HEK293T (cell line): Measurements from ENCODE around the gene RBCK1.
"Not testable (repeated sequence)": the region's sequence is repeated elsewhere in the genome, so short reads cannot be mapped to it uniquely, and the experiment has no call there.

ENCODE experiments used
- CTCF ChIA-PET: fragments of 350-600 bp; formaldehyde crosslinking; extraction: SDS; loops from one replicate; lab custom pipeline; 2021; ENCODE audit warnings: antibody characterized with exemption, inconsistent platforms; lab: Yijun Ruan, JAX
- POLR2A ChIA-PET: fragments of 350-600 bp; formaldehyde crosslinking; extraction: SDS; loops from one replicate; lab custom pipeline; 2020; ENCODE audit warnings: antibody characterized with exemption, inconsistent platforms; lab: Yijun Ruan, JAX
- DNase-seq: peaks from one replicate; pipeline ENCODE4 v3.0.0; 2012; ENCODE audit warnings: mixed read lengths; ENCODE audit errors: extremely low spot score
- ARNT ChIP-seq: fragments of 450-650 bp; IDR thresholded peaks from 2 replicates; pipeline ENCODE4 v1.6.1; 2017; ENCODE audit warnings: mild to moderate bottlenecking
- BHLHE40 ChIP-seq: fragments of 450-650 bp; IDR thresholded peaks from 2 replicates; pipeline ENCODE4 v1.6.1; 2016; ENCODE audit warnings: mild to moderate bottlenecking, moderate library complexity, borderline replicate concordance
- CTBP1 ChIP-seq: fragments of 450-650 bp; IDR thresholded peaks from 2 replicates; pipeline ENCODE4 v1.6.1; 2016; ENCODE audit warnings: borderline replicate concordance
- ELF4 ChIP-seq: fragments of 450-650 bp; IDR thresholded peaks from 2 replicates; pipeline ENCODE4 v1.6.1; 2017; ENCODE audit warnings: antibody characterized with exemption
- FOXA1 ChIP-seq: fragments of 450-650 bp; IDR thresholded peaks from 2 replicates; pipeline ENCODE4 v1.6.1; 2016; ENCODE audit warnings: mild to moderate bottlenecking
- FOXK2 ChIP-seq: fragments of 450-650 bp; IDR thresholded peaks from 2 replicates; pipeline ENCODE4 v1.6.1; 2016; ENCODE audit warnings: mild to moderate bottlenecking
- FOXM1 ChIP-seq: fragments of 450-650 bp; IDR thresholded peaks from 2 replicates; pipeline ENCODE4 v1.6.1; 2017; ENCODE audit warnings: mild to moderate bottlenecking, borderline replicate concordance
- HDGF ChIP-seq: fragments of 450-650 bp; IDR thresholded peaks from 2 replicates; pipeline ENCODE4 v1.6.1; 2017; ENCODE audit warnings: antibody characterized with exemption, borderline replicate concordance
- L3MBTL2 ChIP-seq: fragments of 450-650 bp; conservative IDR thresholded peaks from 2 replicates; pipeline ENCODE4 v1.6.1; 2016; ENCODE audit warnings: mild to moderate bottlenecking
- LEF1 ChIP-seq: fragments of 450-650 bp; IDR thresholded peaks from 2 replicates; pipeline ENCODE4 v1.6.1; 2017; ENCODE audit warnings: mild to moderate bottlenecking, borderline replicate concordance
- NFRKB ChIP-seq: fragments of 450-650 bp; IDR thresholded peaks from 2 replicates; pipeline ENCODE4 v1.6.1; 2016; ENCODE audit warnings: mild to moderate bottlenecking, moderate library complexity
- PKNOX1 ChIP-seq: fragments of 450-650 bp; IDR thresholded peaks from 2 replicates; pipeline ENCODE4 v1.6.1; 2016
- SP1 ChIP-seq: fragments of 450-650 bp; IDR thresholded peaks from 2 replicates; pipeline ENCODE4 v1.6.1; 2017
- SUZ12 ChIP-seq: fragments of 450-650 bp; IDR thresholded peaks from 2 replicates; pipeline ENCODE4 v1.6.1; 2016; ENCODE audit warnings: mild to moderate bottlenecking
- TARDBP ChIP-seq: fragments of 450-650 bp; IDR thresholded peaks from 2 replicates; pipeline ENCODE4 v1.6.1; 2016
- ZNF384 ChIP-seq: fragments of 450-650 bp; IDR thresholded peaks from 2 replicates; pipeline ENCODE4 v1.6.1; 2016

Gene RBCK1

GRCh38 chr20:445514-446336 is 37.6 kb downstream of the RBCK1 start:
- TF ChIP-seq FOXK2 (no peak), PKNOX1 (no peak), FOXA1 (no peak), ARNT (no peak), LEF1 (no peak), NFRKB (no peak), L3MBTL2 (no peak), ZNF384 (no peak)
- no peak for DNase-seq
- CTCF ChIA-PET = interaction anchor here (0.7 kb wide), 1 partner anchor 30 kb away, joined by 3 read pairs; no protein-coding TSS in a partner anchor
- POLR2A ChIA-PET = interaction anchor here (0.8 to 1.0 kb wide), 2 partner anchors 9 to 38 kb away, joined by 3 read pairs; no protein-coding TSS in a partner anchor

- POLR2A ChIA-PET, CTCF ChIA-PET, DNase-seq: not testable (repeated sequence)
Measured at GRCh38 chr20:452021-452420, 43.9 kb downstream of the RBCK1 start.

GRCh38 chr20:454951-455350 is 46.9 kb downstream of the RBCK1 start:
- TF ChIP-seq HDGF = no peak
- no peak for TF ChIP-seq CTBP1
- TF ChIP-seq BHLHE40 = no peak
- no peak for TF ChIP-seq FOXM1
- no peak for TF ChIP-seq SUZ12
- TF ChIP-seq ARNT = no peak
- TF ChIP-seq PKNOX1 = no peak
- no peak for DNase-seq
- CTCF ChIA-PET = no interaction called here
- POLR2A ChIA-PET = no interaction called here

- DNase-seq = no peak
- CTCF ChIA-PET = interaction anchor here (0.6 kb wide), 1 partner anchor 134 kb away, joined by 3 read pairs; no protein-coding TSS in a partner anchor
- no peak for TF ChIP-seq BHLHE40
- TF ChIP-seq SUZ12 = no peak
- TF ChIP-seq L3MBTL2 = no peak
- no peak for TF ChIP-seq PKNOX1
- TF ChIP-seq ZNF384 = no peak
- no peak for TF ChIP-seq SP1
- no peak for TF ChIP-seq TARDBP
- TF ChIP-seq HDGF = no peak
- TF ChIP-seq LEF1 = no peak
- no peak for TF ChIP-seq FOXA1
- TF ChIP-seq ARNT = no peak
- POLR2A ChIA-PET = no interaction called here
Measured at GRCh38 chr20:458776-459175, 50.7 kb downstream of the RBCK1 start.

GRCh38 chr20:460180-460579 is 52.1 kb downstream of the RBCK1 start:
- no peak for DNase-seq
- POLR2A ChIA-PET = no interaction called here
- TF ChIP-seq CTBP1 (no peak), ARNT (no peak), FOXA1 (no peak), L3MBTL2 (no peak), HDGF (no peak), BHLHE40 (no peak), NFRKB (no peak), FOXM1 (no peak), SP1 (no peak), FOXK2 (no peak), PKNOX1 (no peak), TARDBP (no peak), LEF1 (no peak), ELF4 (no peak), ZNF384 (no peak), SUZ12 (no peak)
- CTCF ChIA-PET = interaction anchor here (0.7 to 1.1 kb wide), 2 partner anchors 129 to 279 kb away, joined by 4 to 6 read pairs; no protein-coding TSS in a partner anchor

- POLR2A ChIA-PET = no interaction called here
- no peak for DNase-seq
- CTCF ChIA-PET = interaction anchor here (1.1 kb wide), 1 partner anchor 278 kb away, joined by 4 read pairs; no protein-coding TSS in a partner anchor
Measured at GRCh38 chr20:460707-461106, 52.6 kb downstream of the RBCK1 start.

More at GRCh38 chr20:460707-461106, 52.6 kb downstream of the RBCK1 start:
- TF ChIP-seq ELF4 = no peak
- no peak for TF ChIP-seq ARNT
- no peak for TF ChIP-seq CTBP1
- TF ChIP-seq HDGF = no peak
- TF ChIP-seq L3MBTL2 = no peak
- TF ChIP-seq SP1 = no peak
- no peak for TF ChIP-seq SUZ12
- no peak for TF ChIP-seq NFRKB
- TF ChIP-seq FOXK2 = no peak
- no peak for TF ChIP-seq FOXA1
- no peak for TF ChIP-seq ZNF384
- TF ChIP-seq LEF1 = no peak
- no peak for TF ChIP-seq PKNOX1
- no peak for TF ChIP-seq FOXM1
- TF ChIP-seq TARDBP = no peak
- no peak for TF ChIP-seq BHLHE40
